EH (cell line): ENCODE measurements around the gene AFF4.

Experiments used
- DNase-seq: peaks from one replicate; pipeline ENCODE4 v3.0.0-alpha.2; 2015; ENCODE audit warnings: low read depth

AFF4 gene

DNA sequence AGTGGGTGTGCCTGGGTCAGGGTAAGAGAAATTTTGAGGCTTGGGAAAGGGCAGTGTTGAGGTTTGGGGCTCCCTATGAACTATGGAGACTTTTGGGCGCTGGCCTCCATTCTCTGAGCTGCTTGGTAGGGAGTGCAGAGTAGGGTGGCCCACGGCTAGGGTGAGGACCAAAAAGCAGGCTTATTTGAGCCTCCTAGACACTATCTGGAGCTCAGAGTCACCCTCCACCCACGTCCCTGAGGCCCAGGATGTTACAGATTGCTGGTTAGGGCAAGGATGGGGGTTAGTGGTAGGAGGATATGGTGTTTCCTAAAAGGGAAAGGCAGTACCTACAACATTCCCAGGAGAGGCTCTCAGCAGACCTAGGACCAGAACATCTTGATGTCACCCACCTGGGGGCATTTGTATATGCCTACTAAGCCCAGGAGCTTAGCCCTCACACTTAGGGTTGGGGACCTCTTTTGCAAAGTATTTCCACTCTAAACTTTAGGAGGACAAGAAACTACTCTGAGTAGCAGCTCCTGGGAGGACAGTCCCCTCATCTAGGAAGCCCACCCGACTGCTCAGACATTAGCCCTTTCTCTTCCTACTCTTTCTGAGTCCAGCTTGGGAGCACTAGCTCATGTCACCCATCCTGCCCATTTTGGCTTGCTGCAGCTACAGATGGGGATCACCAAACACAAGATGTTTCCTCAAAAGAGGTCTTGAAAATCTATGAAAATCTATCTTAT lies 135.3 kb downstream of the AFF4 start:
- DNase-seq, result no peak

DNA sequence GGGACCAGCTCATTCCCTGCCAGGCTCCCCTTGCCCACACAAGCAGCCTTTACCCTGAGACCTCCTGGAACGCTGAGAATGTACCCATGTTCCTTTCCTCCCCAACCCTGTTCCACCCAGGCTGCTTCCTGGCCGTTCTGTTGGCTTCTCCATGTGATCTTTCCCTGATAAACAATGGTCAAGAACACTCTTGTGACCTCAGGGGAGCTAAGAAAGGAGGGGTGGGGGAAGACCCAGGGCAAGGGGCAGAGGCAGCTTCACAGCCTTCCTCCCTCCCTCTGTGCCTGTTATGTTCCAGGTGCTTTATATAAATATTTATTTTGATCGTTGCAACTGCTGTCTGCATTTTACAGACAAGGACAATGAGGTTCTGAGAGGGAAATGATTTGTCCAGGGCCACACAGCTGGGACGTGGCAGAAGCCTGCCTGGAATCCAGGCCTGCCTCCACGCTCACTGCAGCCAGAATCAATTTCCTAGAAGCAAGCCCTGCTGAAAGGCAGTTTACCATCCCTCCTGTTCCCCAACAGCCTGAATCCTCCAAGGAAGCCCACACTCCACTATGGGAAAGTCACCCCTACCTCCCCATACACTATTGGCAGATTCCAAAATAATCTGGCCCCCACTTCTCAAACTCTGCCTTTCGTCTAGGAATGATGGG lies 136.9 kb downstream of the AFF4 start:
- DNase-seq, result no peak

DNA sequence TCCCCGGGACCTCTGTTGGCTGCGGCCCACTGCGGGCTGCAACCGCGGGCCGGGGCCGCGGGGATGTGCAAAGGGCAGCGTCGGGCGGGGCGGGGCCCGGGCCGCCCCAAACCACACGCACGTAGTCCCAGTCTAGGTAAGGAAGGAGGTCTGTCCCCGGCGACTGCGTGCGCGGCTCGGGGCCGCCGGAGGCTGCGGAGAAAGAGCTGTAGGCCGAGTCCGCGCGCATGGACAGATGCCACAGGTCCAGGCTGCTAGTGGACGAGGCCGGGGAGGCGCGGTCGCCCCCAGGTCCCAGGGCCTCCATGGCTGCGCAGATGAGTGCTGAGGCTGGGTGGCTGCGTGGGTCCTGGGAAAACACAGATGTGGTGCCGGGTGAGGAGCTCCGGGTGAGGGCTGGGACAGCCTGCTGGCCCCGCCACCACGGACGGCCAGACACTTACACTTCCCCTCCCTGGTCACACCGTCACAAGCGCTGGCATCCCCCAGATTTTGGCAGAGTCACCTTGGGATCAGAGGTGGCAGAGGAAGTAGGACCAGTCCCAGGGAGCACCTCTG lies 137.5 kb downstream of the AFF4 start:
- DNase-seq, result no peak
